SKM-1 (cell line): Measurements from ENCODE around the gene MYOCOS.
"Not testable (repeated sequence)": the region's sequence is repeated elsewhere in the genome, so short reads cannot be mapped to it uniquely, and the experiment has no call there.

Experiments used
- DNase-seq: peaks from one replicate; lab custom pipeline; 2025; ENCODE audit not compliant: unreplicated experiment; lab: John Stamatoyannopoulos, UW

The MYOCOS gene

DNA sequence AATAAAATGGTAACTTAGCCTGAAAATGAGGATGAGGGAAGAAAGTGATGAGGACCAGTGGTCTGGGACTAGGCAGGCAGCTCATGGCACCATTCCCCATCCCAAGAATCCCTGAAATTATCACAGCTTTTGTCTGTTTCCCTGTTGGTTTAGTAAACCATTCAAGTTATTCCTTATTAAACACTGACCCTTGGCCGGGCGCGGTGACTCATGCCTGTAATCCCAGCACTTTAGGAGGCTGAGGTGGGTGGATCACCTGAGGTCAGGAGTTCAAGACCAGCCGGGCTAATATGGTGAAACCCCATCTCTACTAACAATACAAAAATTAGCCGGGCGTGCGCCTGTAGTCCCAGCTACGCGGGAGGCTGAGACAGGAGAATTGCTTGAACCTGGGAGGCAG lies 34.2 kb downstream of the MYOCOS start:
- DNase-seq: not testable (repeated sequence)

DNA sequence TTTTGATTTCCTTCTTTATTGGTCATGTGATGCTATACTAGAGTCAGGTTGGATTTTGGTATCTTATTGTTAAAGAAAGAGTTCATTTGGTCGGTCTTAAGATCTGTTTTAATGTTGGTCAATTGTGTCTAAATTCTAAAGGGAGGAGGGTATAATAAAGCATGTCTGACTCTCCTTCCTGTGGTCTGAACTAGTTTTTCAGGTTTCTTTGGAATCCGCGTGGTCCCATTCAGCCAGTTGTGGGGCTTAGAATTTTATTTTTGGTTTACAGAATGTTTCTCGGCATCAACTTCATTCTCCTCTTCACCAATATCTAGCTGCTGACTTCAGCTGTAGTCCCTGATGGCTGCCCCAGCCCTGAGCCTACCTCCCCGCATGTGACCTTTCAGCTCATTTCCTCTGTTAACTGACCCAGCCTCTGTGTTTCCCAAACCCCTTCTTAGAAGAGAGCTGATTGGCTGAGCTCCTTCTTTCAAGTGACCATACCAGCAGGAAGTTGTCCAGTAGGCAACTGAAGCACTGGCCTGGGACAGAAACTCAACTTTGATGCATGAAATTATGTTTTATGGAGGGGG lies 39.1 kb downstream of the MYOCOS start:
- no peak for DNase-seq

DNA sequence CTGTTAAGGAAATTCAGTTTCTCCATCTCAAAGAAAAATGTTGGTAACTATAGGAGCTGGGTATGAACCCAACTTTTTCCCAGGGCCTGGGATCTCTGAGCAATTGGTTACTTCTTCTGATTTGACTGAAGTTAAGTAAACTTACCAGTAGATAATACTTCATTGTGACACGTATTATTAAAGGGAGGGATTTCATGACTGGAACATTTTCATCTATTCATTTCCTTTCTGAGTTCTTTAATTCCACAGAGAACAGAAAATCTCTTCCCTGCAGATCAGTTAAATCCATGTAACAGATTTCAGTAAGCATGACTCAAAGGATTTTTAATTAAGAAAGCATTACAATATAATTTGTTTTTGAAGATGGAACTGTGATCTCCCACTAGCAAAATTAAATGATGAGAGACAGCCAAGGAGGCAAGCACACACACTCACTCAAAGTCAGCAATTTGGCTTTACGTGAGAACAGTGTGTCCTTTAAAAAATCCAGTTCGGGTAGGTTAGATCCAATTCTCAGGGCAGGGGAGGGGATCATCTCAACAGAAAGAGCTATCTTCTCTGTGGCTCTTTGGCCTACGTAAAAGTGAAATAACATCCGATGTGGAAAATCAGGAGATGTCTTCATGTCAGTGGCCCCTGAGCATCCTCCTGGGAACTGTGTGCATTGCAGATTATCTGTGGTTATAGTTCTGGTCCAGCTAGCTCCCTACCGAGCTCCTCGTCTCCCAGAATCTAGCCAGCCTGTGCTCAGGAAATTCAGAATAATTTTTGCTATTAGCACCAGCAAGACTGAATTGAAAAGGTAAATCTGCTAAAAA lies 41.2 kb downstream of the MYOCOS start:
- no peak for DNase-seq

DNA sequence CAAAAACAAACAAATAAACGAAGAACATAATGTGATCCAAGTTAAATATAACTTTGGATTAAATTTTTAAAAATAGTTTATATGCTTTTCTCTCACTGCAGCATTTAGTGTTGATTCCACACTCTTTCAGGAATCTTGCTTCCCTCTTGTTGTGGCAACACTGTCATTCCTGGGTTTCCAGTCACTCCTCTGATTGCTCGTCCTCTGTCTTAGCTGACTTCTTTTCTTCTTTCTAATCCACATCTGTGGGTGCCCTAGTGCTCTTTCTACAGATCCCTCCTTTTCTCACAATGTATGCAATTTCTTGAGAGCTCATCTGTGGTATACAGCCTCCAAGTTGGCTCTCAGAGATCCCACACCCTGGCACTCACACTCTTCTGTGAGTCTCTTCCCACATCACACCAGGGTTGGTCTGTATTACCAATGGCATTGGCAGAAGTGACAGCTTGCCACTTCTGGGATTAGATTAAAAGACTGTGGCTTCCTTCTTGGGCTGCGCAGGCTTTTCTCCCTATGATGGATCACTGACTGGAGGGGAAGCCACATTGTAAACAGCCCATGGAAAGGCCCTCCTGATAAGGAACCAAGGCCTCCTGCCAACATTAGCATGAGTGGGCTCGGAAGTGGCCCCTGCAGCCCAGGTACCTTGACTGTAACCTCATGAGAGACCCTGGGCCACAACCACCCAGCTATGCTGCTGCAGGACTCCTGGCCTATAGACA lies 42.0 kb downstream of the MYOCOS start:
- no peak for DNase-seq

DNA sequence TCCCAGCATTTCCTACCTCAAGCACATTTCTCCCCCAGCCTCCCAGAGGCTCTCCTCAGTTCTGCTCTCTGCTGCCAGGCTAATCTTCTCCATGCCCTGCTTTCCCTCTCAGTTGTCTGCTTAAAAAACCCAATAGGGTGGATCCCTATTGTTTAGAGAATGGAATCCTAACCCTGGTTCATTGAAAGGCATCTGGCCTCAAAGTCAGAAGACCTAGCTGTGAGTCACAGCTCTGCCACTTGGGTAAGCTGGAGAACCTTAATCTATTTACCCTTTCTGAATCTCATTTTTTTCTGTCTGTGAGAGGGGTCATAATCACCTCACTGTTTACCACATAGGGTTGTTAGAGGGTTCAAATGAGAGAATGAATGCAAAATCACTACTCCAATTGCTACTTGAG lies 42.9 kb downstream of the MYOCOS start:
- no peak for DNase-seq

DNA sequence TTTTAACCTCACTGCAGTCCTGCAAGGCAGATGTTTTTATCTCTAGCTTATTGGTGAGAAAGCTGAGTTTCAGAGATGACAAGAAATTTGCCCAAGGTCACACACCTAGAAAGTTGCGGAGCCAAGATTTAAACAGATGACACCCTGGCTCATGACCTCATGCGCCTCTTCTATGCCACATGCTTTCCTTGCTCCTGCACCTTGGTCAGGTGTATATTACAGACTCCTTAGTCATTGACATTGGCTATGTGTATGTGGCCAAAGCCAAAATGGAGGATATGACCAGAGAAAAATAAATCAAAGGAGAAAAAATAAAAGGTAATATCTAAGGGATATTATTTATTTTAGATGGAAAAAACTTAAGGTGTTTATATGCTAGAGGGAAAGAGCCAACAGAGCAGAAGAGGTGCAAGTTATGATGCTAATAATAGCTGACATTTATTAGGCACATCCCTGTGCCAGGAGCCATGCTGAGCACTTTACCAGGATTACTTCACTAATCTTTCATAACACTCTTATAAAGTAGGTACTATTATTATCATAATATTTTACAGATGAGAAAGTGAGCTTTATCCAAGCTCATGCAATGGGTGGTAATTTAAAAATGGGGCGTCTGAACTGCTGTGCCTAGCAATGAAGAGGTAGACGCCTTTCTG lies 44.2 kb downstream of the MYOCOS start:
- no peak for DNase-seq

DNA sequence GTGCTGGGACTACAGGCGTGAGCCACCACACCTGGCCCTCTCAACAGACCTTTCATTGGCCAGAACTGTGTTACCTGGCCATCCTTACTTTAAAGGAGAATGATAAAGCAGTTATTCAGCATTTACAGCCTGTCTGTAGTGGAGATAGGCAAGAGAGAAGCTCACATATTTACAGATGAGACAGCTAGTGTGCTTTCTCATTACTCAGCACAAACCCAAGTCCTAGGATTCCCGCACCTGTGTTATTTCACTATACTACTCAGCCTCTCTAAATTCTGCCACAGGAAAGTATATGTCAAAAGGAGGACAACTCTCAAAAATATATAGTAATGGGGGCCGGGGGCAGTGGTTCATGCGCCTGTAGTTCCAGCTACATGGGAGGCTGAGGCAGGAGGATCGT lies 46.3 kb downstream of the MYOCOS start:
- DNase-seq: no peak

DNA sequence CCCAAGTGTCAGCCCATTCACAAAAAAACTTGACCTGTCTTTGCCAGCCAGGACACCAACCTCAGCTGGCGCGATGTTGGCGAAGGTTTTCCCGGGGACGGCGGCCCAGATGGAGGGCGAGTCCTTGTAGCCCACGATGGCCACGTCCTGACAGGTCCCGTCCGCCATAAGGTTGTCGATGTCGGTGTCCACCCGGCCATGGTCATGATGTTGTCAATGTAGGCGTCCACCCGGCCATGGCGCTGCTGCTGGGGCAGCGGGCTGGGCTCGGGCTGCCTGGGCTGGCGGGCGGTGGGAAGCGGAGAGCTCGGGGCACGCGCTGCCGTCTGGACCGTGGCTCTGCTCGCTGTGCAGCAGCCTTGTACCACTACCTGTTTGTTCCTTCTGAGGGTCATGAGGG lies 48.7 kb downstream of the MYOCOS start:
- DNase-seq: no peak

DNA sequence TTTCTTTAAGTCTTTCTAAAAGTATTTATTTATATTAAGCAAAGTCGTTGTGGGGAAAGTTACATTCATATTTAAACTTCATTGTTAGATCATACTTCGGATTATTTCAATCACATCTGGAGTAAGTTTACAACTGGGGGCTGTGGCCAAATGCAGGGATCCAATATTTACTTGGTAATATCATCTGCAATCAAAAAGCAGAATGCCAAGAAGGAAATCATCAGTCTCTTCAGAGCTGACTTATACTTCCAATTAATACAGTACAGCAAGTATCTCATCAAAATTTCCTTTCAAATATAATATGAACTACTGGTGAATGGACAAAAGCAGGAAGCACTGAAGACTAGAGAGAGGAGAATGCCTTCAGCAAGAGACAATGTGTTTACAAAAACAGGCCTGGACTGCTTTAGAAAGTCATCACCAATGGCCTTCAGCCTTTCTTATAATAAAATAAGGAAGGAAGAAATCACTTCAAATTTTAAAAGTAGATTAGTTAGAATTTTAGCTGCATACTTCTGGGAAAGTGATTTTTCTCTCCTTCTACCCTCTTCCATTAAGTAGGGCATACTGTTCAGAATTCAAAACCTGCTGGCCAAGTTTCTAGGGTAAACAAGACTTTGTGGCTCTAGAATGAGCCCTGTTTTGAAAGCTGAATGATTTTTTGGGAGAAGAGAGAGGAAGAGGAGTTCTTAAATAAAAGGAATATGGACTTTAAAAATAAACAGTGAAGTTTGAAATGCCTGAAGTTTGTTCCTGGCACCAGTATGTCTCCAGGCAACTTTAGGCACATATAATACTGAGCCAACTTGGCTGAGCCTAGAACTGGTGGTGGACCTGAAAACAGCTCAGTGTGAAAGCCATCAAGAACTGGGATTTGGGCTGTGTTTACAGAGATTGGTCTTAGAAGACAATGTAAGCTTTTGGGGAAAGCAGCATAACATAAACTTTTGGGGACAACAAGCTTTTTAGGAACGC lies 52.7 kb downstream of the MYOCOS start:
- no peak for DNase-seq
